H1 (cell line): Measurements from ENCODE around the gene GFOD1. TPM values are rescaled to one million over a fixed set of nuclear protein-coding genes. Genes with fewer than 3 reads are reported as not detected.

Experiments used
- CTCF ChIA-PET: fragments of 300-600 bp; sonication (Branson Sonifier 250); formaldehyde crosslinking; loops from one replicate; lab custom pipeline; 2021; ENCODE audit not compliant: partially characterized antibody; lab: Charles Lee
- POLR2A ChIA-PET: fragments of 300-600 bp; sonication (Branson Sonifier 250); formaldehyde crosslinking; loops from one replicate; lab custom pipeline; 2021; ENCODE audit warnings: inconsistent platforms; ENCODE audit not compliant: partially characterized antibody; lab: Charles Lee
- DNase-seq, 2 experiments: peaks; one replicate each; pipeline versions ENCODE4 v3.0.0 to v3.0.0-alpha.2; 2010 to 2022; ENCODE audit warnings: low spot score in 2 of 2, low read depth in 1 of 2, mixed read lengths in 1 of 2
- FAIRE-seq: peaks from 2 replicates; lab custom pipeline; 2011; peaks lifted over from hg19 to GRCh38; lab: Jason Lieb, UNC
- H2AFZ ChIP-seq: 2 replicates; pipeline ENCODE4 v1.8.1; 2012; ENCODE audit warnings: low read length, inconsistent platforms
- H2AK5ac ChIP-seq: 2 replicates; pipeline ENCODE4 v1.6.1; 2013; ENCODE audit warnings: low read depth, low read length
- H2BK120ac ChIP-seq: replicated peaks from 2 replicates; pipeline ENCODE3; 2013; ENCODE audit warnings: low read depth, low read length, inconsistent platforms
- H2BK12ac ChIP-seq: 2 replicates; pipeline ENCODE4 v1.6.1; 2013; ENCODE audit warnings: low read depth, low read length
- H2BK15ac ChIP-seq: 2 replicates; pipeline ENCODE4 v1.6.1; 2013; ENCODE audit warnings: low read length
- H2BK20ac ChIP-seq: 2 replicates; pipeline ENCODE4 v1.6.1; 2013; ENCODE audit warnings: low read length
- H2BK5ac ChIP-seq: 2 replicates; pipeline ENCODE4 v1.6.1; 2013; ENCODE audit warnings: low read depth, low read length
- H3K14ac ChIP-seq: 2 replicates; pipeline ENCODE4 v1.6.1; 2013; ENCODE audit warnings: inconsistent platforms; ENCODE audit not compliant: insufficient read length
- H3K18ac ChIP-seq: 2 replicates; pipeline ENCODE4 v1.6.1; 2013; ENCODE audit warnings: low read length; ENCODE audit errors: extremely low read depth
- H3K23ac ChIP-seq: 2 replicates; pipeline ENCODE4 v1.6.1; 2013; ENCODE audit warnings: inconsistent platforms; ENCODE audit not compliant: insufficient read length
- H3K23me2 ChIP-seq: 2 replicates; pipeline ENCODE4 v1.6.1; 2013; ENCODE audit warnings: low read depth, low read length
- H3K27ac ChIP-seq: 2 replicates; pipeline ENCODE4 v1.6.1; 2011; ENCODE audit warnings: low read depth, low read length, inconsistent platforms
- H3K27me3 ChIP-seq, 4 experiments: replicated peaks in 1 of 4; 1 replicate in 1 of 4; 2 replicates in 3 of 4; pipeline versions ENCODE4 v1.6.1 to v1.8.1; 2011 to 2013; ENCODE audit warnings: low read length in 3 of 4, mild to moderate bottlenecking in 3 of 4, inconsistent platforms in 2 of 4, mixed read lengths in 2 of 4, moderate library complexity in 1 of 4; ENCODE audit not compliant: control insufficient read depth in 3 of 4, insufficient read depth in 3 of 4; ENCODE audit errors: extremely low read depth in 1 of 4
- H3K36me3 ChIP-seq, 4 experiments: 2 replicates each; pipeline versions ENCODE4 v1.6.1 to v1.8.1; 2011 to 2013; ENCODE audit warnings: mild to moderate bottlenecking in 4 of 4, low read length in 3 of 4, moderate library complexity in 2 of 4, control low read depth in 1 of 4, inconsistent platforms in 1 of 4; ENCODE audit not compliant: insufficient read depth in 4 of 4, control insufficient read depth in 2 of 4
- H3K4ac ChIP-seq: replicated peaks from 2 replicates; pipeline ENCODE3; 2013; ENCODE audit warnings: low read length, low read depth, mixed read lengths, inconsistent platforms; ENCODE audit not compliant: insufficient read length
- H3K4me1 ChIP-seq, 4 experiments: replicated peaks in 1 of 4; 1 replicate in 1 of 4; 2 replicates in 3 of 4; pipeline versions ENCODE4 v1.6.1 to v1.8.1; 2011 to 2013; ENCODE audit warnings: low read length in 3 of 4, inconsistent platforms in 2 of 4, mixed read lengths in 1 of 4; ENCODE audit not compliant: insufficient read depth in 4 of 4, control insufficient read depth in 3 of 4
- H3K4me2 ChIP-seq, 2 experiments: 2 replicates each; pipeline versions ENCODE4 v1.6.1 to v1.8.1; 2011 to 2013; ENCODE audit warnings: low read depth in 2 of 2, low read length in 2 of 2, control low read depth in 1 of 2, inconsistent platforms in 1 of 2, mild to moderate bottlenecking in 1 of 2; ENCODE audit not compliant: insufficient read depth in 1 of 2
- H3K4me3 ChIP-seq, 4 experiments: fragments of 200-600, 300-600 bp in 1 of 4; sonication (generic), shearing (Covaris generic), sonication (Bioruptor Twin) in 1 of 4; 2 replicates each; pipeline versions ENCODE4 v1.5.1 to v1.8.1; 2011 to 2016; ENCODE audit warnings: low read length in 4 of 4, low read depth in 3 of 4, control low read depth in 2 of 4, inconsistent platforms in 2 of 4, mild to moderate bottlenecking in 2 of 4, mixed read lengths in 1 of 4, moderate library complexity in 1 of 4; ENCODE audit not compliant: insufficient read depth in 2 of 4; ENCODE audit errors: extremely low read depth in 1 of 4
- H3K56ac ChIP-seq: replicated peaks from 2 replicates; pipeline ENCODE3; 2013; ENCODE audit warnings: low read depth, mild to moderate bottlenecking, mixed read lengths, low read length, inconsistent platforms; ENCODE audit not compliant: insufficient read length
- H3K79me1 ChIP-seq: 2 replicates; pipeline ENCODE4 v1.6.1; 2013; ENCODE audit warnings: low read depth, low read length, control low read depth
- H3K79me2 ChIP-seq, 2 experiments: 2 replicates each; pipeline versions ENCODE4 v1.6.1 to v1.8.1; 2012 to 2013; ENCODE audit warnings: low read length in 2 of 2, mild to moderate bottlenecking in 2 of 2, inconsistent platforms in 1 of 2; ENCODE audit not compliant: insufficient read depth in 2 of 2, control insufficient read depth in 1 of 2
- H3K9ac ChIP-seq, 4 experiments: replicated peaks in 1 of 4; 1 replicate in 1 of 4; 2 replicates in 3 of 4; pipeline versions ENCODE4 v1.6.1 to v1.8.1; 2011 to 2013; ENCODE audit warnings: low read depth in 3 of 4, low read length in 3 of 4, control low read depth in 2 of 4, mild to moderate bottlenecking in 2 of 4, moderate library complexity in 2 of 4, inconsistent platforms in 1 of 4; ENCODE audit errors: extremely low read depth in 1 of 4
- H3K9me3 ChIP-seq, 2 experiments: 2 replicates each; pipeline versions ENCODE4 v1.6.1 to v1.8.1; 2012 to 2013; ENCODE audit warnings: mild to moderate bottlenecking in 2 of 2, moderate library complexity in 2 of 2, control low read depth in 1 of 2, inconsistent platforms in 1 of 2, low read depth in 1 of 2, low read length in 1 of 2, mixed read lengths in 1 of 2; ENCODE audit not compliant: insufficient read depth in 2 of 2
- H4K20me1 ChIP-seq, 2 experiments: replicated peaks in 1 of 2; 2 replicates each; pipeline versions ENCODE3 to v1.8.1; 2011 to 2013; ENCODE audit warnings: inconsistent platforms in 2 of 2, low read length in 2 of 2, mild to moderate bottlenecking in 1 of 2; ENCODE audit not compliant: insufficient read depth in 2 of 2, control insufficient read depth in 1 of 2
- H4K5ac ChIP-seq: 2 replicates; pipeline ENCODE4 v1.6.1; 2013; ENCODE audit warnings: low read length, low read depth, mixed read lengths, inconsistent platforms; ENCODE audit not compliant: insufficient read length
- H4K8ac ChIP-seq: 2 replicates; pipeline ENCODE4 v1.8.0; 2013; ENCODE audit warnings: mild to moderate bottlenecking, moderate library complexity, low read length, inconsistent platforms; ENCODE audit not compliant: insufficient read depth; ENCODE audit errors: extremely low read depth
- H4K91ac ChIP-seq: replicated peaks from 2 replicates; pipeline ENCODE3; 2013; ENCODE audit warnings: low read length, mixed read lengths, inconsistent platforms; ENCODE audit not compliant: insufficient read length
- CEBPB ChIP-seq: IDR thresholded peaks from 2 replicates; pipeline ENCODE4 v1.6.1; 2012; ENCODE audit warnings: low read depth, low read length
- WGBS, 2 experiments: shearing (Covaris generic) in 1 of 2; methylation state at CpG; one replicate each; pipeline versions ENCODE4 v1.1.6 to v1.1.7; 2013 to 2015; ENCODE audit warnings: low lambda C conversion rate in 2 of 2, mixed read lengths in 2 of 2, inconsistent platforms in 1 of 2, low coverage in 1 of 2, missing lambda C conversion rate in 1 of 2; ENCODE audit not compliant: insufficient replicate concordance in 2 of 2, insufficient coverage in 1 of 2, insufficient read length in 1 of 2; ENCODE audit errors: extremely low coverage in 1 of 2, missing lambda C conversion rate in 1 of 2; 5-methylcytosine and 5-hydroxymethylcytosine counted together
- polyA plus RNA-seq, 7 experiments: library from polyadenylated mRNA; depleted of rRNA in 3 of 7; stranded (reverse) in 5 of 7; unstranded in 2 of 7; fragments of >200 nt in 5 of 7; fragments of 200-250 nt in 2 of 7; gene quantifications; 1 replicate in 5 of 7; 2 replicates in 1 of 7; 4 replicates in 1 of 7; pipeline versions ENCODE4 v1.2.1 to v1.2.3, GENCODE V29; 2011 to 2013; ENCODE audit warnings: missing spikeins in 2 of 7, mixed read lengths in 2 of 7
- total RNA-seq: library from RNA; stranded (reverse); fragmentation: NEBNext Ultra II Directional; extraction: Animal tissue kit (Norgen Biotek cat#: 25700); gene quantifications from 2 replicates; pipeline ENCODE4 v1.2.1, GENCODE V29; 2021
- TF ChIP-seq, protein P1 (sequence below): IDR thresholded peaks from 2 replicates; pipeline ENCODE4 v1.6.1; 2012; ENCODE audit warnings: inconsistent platforms

The GFOD1 gene
- total and polyA plus RNA-seq, 2 of the 8 experiments (the other 6 are each of a cell fraction or from before 2014, with no cell fraction given) = 2.5 to 8.8 TPM

DNA sequence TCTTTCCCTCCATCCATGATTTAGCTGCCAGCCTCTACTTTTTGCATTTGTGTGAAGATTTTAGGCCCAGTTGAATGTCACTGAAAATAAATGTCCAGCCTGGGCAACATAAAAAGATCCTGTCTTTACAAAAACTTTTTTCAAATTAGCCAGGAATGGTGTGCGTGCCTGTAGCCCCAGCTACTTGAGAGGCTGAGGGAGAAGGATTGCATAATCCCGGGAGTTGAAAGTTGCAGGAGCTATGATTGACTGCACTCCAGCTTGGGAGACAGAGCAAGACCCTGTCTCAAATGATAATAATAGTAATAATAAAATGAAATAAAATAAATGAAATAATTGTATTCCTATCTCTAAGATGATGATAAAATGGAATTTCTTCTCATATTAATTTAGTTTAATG lies 5.0 kb upstream of the GFOD1 start:
- Histone ChIP-seq H3K79me1 (no peaks in the 10 kb centered on the region), H4K91ac (no peak overlapping the region), H3K23ac (no peak overlapping the region), H3K4me2 (no peak overlapping the region), H2BK15ac (no peak overlapping the region), H2BK12ac (no peak overlapping the region), H3K4me3 (no peak overlapping the region), H3K14ac (no peak overlapping the region), H3K9ac (no peak overlapping the region), H2AK5ac (no peak overlapping the region), H3K36me3 (no peaks in the 10 kb centered on the region), H3K9me3 (no peaks in the 10 kb centered on the region), H3K23me2 (peaks cover 9% of the 10 kb centered on the region; the same call in 1 of the 2 replicates), H2BK5ac (no peak overlapping the region), H3K4ac (no peak overlapping the region), H3K27me3 (peaks cover 7 to 19% (median 14%) of the 10 kb centered on the region in 4 experiments), H3K4me1 (peaks cover 2 to 17% (median 7%) of the 10 kb centered on the region in 4 experiments; a peak in 6 of 7 replicates), H3K56ac (no peak overlapping the region), H2AFZ (no peak overlapping the region), H3K18ac (no peak overlapping the region), H4K8ac (no peak overlapping the region), H4K5ac (no peak overlapping the region), H3K79me2 (no peaks in the 10 kb centered on the region), H3K27ac (no peak overlapping the region), H2BK20ac (no peak overlapping the region), H2BK120ac (no peak overlapping the region), H4K20me1 (no peaks in the 10 kb centered on the region)
- DNase-seq (no peak), FAIRE-seq (no peak)
- TF ChIP-seq CEBPB = peak; percentile 35; the same call in 1 of the 2 replicates
- TF ChIP-seq, protein P1, sequence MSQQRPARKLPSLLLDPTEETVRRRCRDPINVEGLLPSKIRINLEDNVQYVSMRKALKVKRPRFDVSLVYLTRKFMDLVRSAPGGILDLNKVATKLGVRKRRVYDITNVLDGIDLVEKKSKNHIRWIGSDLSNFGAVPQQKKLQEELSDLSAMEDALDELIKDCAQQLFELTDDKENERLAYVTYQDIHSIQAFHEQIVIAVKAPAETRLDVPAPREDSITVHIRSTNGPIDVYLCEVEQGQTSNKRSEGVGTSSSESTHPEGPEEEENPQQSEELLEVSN = no peak
- CTCF ChIA-PET = interaction anchor here (1.0 to 1.3 kb wide), 2 partner anchors 83 to 95 kb away, joined by 3 to 4 read pairs; no protein-coding TSS in a partner anchor
- POLR2A ChIA-PET = interaction anchor here (1.0 kb wide), 1 partner anchor 321 kb away, joined by 3 read pairs; no protein-coding TSS in a partner anchor
- 94% methylated on average over 2 of the region's 2 CpGs; no CpG with 5 or more reads in 1 of the 2 experiments for WGBS, 2 experiments
